Measurements from ENCODE around the gene CACNA1A. TPM values are rescaled to one million over a fixed set of nuclear protein-coding genes. Genes with fewer than 3 reads are reported as not detected.
"Not testable (repeated sequence)": the region's sequence is repeated elsewhere in the genome, so short reads cannot be mapped to it uniquely, and the experiment has no call there.

Gene CACNA1A
- total RNA-seq, 2 experiments from 2014 or later, result 0.25 to 0.35 TPM

- Mint-ChIP-seq H3K27me3 (no peaks in the 10 kb centered on the region), H3K4me3 (no peak overlapping the region), H3K36me3 (ENCODE audit: low read depth) (no peaks in the 10 kb centered on the region), H3K9me3 (ENCODE audit: low read depth) (no peaks in the 10 kb centered on the region), H3K4me1 (peaks cover 20% of the 10 kb centered on the region), H3K27ac (no peak overlapping the region)
- intact Hi-C loops (cut with DNase I, micrococcal nuclease), result no loop called here
- DNase-seq, result no peak
- ChIA-PET POLR2A (no interaction called here), CTCF (interaction anchor here (1.6 kb wide), 1 partner anchor 44 kb away, joined by 5 read pairs; no protein-coding TSS in a partner anchor)
- no peak for ATAC-seq
Observed at GRCh38 chr19:13198634-13199033, 307.6 kb downstream of the CACNA1A start.

DNA sequence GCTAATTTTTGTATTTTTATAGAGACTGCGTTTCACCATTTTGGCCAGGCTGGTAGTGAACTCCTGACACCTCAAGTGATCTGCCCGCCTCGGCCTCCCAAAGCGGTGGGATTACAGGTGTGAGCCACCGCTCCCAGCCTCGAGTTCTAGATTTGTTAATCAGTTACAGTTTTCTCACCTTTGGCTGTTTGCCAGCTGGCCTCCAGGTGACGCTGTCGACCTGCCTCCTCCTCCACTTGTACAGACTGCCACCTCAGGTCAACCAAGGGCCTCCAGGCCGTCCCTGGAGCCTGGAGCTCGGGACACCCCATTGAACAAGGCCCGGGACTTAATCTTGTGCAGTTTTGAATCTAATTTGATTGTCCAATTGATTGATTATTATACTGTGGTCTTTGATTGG, 310.6 kb downstream of the CACNA1A start:
- ATAC-seq, result no peak
- POLR2A ChIA-PET, result no interaction called here
- peaks cover 34% of the 10 kb centered on the region for H3K4me1 Mint-ChIP-seq
- peak; percentile 74 for DNase-seq
- H3K27me3 Mint-ChIP-seq, result no peaks in the 10 kb centered on the region
- H3K27ac Mint-ChIP-seq, result no peak overlapping the region
- no peak overlapping the region for H3K4me3 Mint-ChIP-seq
- H3K36me3 Mint-ChIP-seq (ENCODE audit: low read depth), result no peaks in the 10 kb centered on the region
- intact Hi-C loops (cut with DNase I, micrococcal nuclease), result loop anchor here in 1 of 2 experiments (1.0 to 2.0 kb wide), 2 partner anchors 41 to 236 kb away; no protein-coding TSS in a partner anchor
- CTCF ChIA-PET, result interaction anchor here (0.5 to 3.3 kb wide), 26 partner anchors 10 to 569 kb away, joined by 3 to 22 read pairs (median 5); partner anchors contain the start of gene MRI1
- no peaks in the 10 kb centered on the region for H3K9me3 Mint-ChIP-seq (ENCODE audit: low read depth)

DNA sequence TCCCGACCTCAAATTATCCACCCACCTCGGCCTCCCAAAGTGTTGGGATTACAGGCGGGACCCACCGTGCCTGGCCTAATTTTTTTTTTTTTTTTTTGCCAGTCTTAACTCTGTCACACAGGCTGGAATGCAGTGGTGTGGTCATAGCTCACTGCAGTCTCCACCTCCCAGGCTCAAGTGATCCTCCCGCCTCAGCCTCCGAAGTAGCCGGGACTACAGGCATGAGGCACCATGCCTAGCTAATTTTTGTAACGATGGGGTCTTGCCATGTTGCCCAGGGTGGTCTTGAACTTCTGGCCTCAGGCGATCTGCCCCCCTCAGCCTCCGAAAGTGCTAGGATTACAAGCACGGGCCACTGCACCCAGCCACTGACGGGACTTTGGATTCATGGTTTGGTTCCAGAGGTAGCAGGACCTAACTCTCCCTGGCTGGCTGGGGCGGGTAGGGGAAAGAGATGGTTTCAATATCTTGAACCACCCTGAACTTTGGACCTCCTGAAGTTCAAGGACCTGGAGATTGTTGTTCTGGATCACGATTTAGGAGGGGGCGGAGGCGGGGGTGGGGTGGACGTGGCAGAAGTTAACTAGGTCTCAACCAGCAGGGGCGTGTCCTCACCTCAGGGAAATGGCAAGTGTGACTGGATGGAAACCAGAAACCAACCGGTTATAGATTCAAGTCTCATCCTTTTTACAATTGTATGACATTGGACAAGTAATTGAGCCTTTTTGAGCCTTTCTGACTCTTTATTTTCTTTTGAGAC, 315.3 kb downstream of the CACNA1A start:
- DNase-seq, result peak; percentile 70
- CTCF ChIA-PET, result interaction anchor here (0.6 to 1.3 kb wide), 5 partner anchors 9 to 239 kb away, joined by 3 read pairs; no protein-coding TSS in a partner anchor
- no peaks in the 10 kb centered on the region for H3K36me3 Mint-ChIP-seq (ENCODE audit: low read depth)

GRCh38 chr19:13189600-13189999, 316.7 kb downstream of the CACNA1A start:
- intact Hi-C loops (cut with DNase I, micrococcal nuclease), result no loop called here
- ChIA-PET POLR2A (no interaction called here), CTCF (interaction anchor here (1.3 kb wide), 1 partner anchor 12 kb away, joined by 3 read pairs; no protein-coding TSS in a partner anchor)
- H3K27ac Mint-ChIP-seq, result no peak overlapping the region
- H3K27me3 Mint-ChIP-seq, result no peaks in the 10 kb centered on the region
- H3K4me3 Mint-ChIP-seq, result no peak overlapping the region
- H3K36me3 Mint-ChIP-seq (ENCODE audit: low read depth), result no peaks in the 10 kb centered on the region
- ATAC-seq, result no peak
- H3K4me1 Mint-ChIP-seq, result peaks cover 39% of the 10 kb centered on the region
- no peak for DNase-seq
- no peaks in the 10 kb centered on the region for H3K9me3 Mint-ChIP-seq (ENCODE audit: low read depth)

More for the DNA sequence above, 315.3 kb downstream of the CACNA1A start:
- intact Hi-C loops (cut with DNase I, micrococcal nuclease), result loop anchor here in 1 of 2 experiments (5.0 kb wide), 1 partner anchor 34 kb away; no protein-coding TSS in a partner anchor
- Mint-ChIP-seq H3K27ac (peak overlapping the region; percentile 63), H3K27me3 (no peaks in the 10 kb centered on the region), H3K9me3 (ENCODE audit: low read depth) (no peaks in the 10 kb centered on the region), H3K4me3 (no peak overlapping the region), H3K4me1 (peaks cover 49% of the 10 kb centered on the region)
- peak; percentile 71 for ATAC-seq
- POLR2A ChIA-PET, result no interaction called here

DNA sequence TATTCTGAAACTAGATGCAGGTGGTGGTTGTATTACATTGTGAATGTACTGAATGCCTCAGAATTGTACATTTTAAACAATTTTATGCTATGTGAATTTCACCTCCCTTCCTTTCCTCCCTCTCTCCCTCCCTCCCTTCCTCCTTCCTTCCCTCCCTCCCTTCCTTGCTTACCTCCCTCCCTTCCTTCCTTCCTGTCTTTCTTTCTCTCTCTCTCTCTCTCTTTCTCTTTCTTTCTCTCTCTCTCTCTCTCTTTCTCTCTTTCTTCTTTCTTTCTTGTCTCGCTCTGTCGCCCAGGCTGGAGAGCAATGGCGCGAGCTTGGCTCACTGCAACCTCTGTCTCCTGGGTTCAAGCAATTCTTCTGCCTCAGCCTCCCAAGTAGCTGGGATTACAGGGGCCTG, 318.9 kb downstream of the CACNA1A start:
- CTCF ChIA-PET, result interaction anchor here (0.6 kb wide), 1 partner anchor 231 kb away, joined by 3 read pairs; no protein-coding TSS in a partner anchor
- peak overlapping the region; percentile 70 for H3K27ac Mint-ChIP-seq
- H3K9me3 Mint-ChIP-seq (ENCODE audit: low read depth), result no peaks in the 10 kb centered on the region
- POLR2A ChIA-PET, result interaction anchor here (0.7 to 0.9 kb wide), 2 partner anchors 16 to 179 kb away, joined by 3 to 5 read pairs; no protein-coding TSS in a partner anchor
- H3K4me1 Mint-ChIP-seq, result peaks cover 29% of the 10 kb centered on the region
- H3K27me3 Mint-ChIP-seq, result no peaks in the 10 kb centered on the region
- DNase-seq (no peak), ATAC-seq (no peak)
- H3K36me3 Mint-ChIP-seq (ENCODE audit: low read depth), result no peaks in the 10 kb centered on the region
- no peak overlapping the region for H3K4me3 Mint-ChIP-seq
- intact Hi-C loops (cut with DNase I, micrococcal nuclease), result no loop called here

DNA sequence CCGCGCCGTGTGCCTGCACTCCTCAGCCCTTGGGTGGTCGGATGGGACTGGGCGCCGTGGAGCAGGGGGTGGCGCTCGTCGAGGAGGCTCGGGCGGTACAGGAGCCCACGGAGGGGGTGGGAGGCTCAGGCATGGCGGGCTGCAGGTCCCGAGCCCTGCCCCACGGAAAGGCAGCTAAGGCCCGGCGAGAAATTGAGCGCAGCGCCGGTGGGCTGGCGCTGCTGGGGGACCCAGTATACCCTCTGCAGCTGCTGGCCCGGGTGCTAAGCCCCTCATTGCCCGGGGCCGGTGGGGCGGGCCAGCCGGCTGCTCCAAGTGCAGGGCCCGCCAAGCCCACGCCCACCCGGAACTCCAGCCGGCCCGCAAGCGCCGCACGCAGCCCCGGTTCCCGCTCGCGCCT, 319.6 kb downstream of the CACNA1A start:
- H3K4me3 Mint-ChIP-seq; DNase-seq; H3K27ac Mint-ChIP-seq; H3K27me3 Mint-ChIP-seq; H3K36me3 Mint-ChIP-seq (ENCODE audit: low read depth); intact Hi-C loops (cut with DNase I, micrococcal nuclease); H3K9me3 Mint-ChIP-seq (ENCODE audit: low read depth); ATAC-seq; POLR2A ChIA-PET: not testable (repeated sequence)
- H3K4me1 Mint-ChIP-seq, result peaks cover 33% of the 10 kb centered on the region
- CTCF ChIA-PET, result interaction anchor here (1.6 kb wide), 2 partner anchors 8 to 17 kb away, joined by 6 to 10 read pairs; no protein-coding TSS in a partner anchor

DNA sequence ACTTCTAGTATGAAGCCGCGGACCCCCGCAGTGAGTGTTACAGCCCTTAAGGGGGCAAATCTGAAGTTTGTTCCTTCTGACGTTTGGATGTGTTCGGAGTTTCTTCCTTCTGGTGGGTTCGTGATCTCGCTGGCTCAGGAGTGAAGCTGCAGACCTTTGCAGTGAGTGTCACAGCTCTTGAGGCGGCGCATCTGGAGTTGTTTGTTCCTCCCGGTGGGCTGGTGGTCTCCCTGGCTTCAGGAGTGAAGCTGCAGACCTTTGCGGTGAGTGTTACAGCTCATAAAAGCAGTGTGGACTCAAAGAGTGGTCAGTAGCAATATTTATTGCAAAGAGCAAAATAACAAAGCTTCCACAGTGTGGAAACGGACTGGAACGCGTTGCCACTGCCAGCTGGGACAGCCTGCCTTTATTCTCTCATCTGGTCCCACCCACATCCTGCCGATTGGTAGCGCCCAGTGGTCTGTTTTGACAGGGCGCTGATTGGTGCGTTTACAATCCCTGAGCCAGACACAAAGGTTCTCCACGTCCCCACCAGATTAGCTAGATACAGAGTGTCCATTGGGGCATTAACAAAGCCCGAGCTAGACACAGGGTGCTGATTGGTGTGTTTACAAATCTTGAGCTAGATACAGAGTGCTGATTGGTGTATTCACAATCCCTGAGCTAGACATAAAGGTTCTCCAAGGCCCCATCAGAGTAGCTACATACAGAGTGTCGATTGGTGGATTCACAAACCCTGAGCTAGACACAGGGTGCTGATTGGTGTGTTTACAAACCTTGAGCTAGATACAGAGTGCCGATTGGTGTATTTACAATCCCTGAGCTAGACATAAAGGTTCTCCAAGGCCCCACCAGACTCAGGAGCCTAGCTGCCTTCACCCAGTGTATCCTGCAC, 320.3 kb downstream of the CACNA1A start:
- H3K4me1 Mint-ChIP-seq, result peaks cover 29% of the 10 kb centered on the region
- H3K4me3 Mint-ChIP-seq; H3K27me3 Mint-ChIP-seq; H3K9me3 Mint-ChIP-seq (ENCODE audit: low read depth); ATAC-seq; DNase-seq; H3K27ac Mint-ChIP-seq; H3K36me3 Mint-ChIP-seq (ENCODE audit: low read depth); intact Hi-C loops (cut with DNase I, micrococcal nuclease); POLR2A ChIA-PET: not testable (repeated sequence)
- CTCF ChIA-PET, result interaction anchor here (1.6 kb wide), 2 partner anchors 9 to 16 kb away, joined by 6 to 10 read pairs; no protein-coding TSS in a partner anchor

- DNase-seq; intact Hi-C loops (cut with DNase I, micrococcal nuclease); CTCF ChIA-PET; POLR2A ChIA-PET; H3K36me3 Mint-ChIP-seq (ENCODE audit: low read depth); H3K27me3 Mint-ChIP-seq; H3K27ac Mint-ChIP-seq; H3K4me3 Mint-ChIP-seq; ATAC-seq; H3K9me3 Mint-ChIP-seq (ENCODE audit: low read depth): not testable (repeated sequence)
- peaks cover 38% of the 10 kb centered on the region for H3K4me1 Mint-ChIP-seq
Observed at GRCh38 chr19:13184926-13185325, 321.4 kb downstream of the CACNA1A start.

DNA sequence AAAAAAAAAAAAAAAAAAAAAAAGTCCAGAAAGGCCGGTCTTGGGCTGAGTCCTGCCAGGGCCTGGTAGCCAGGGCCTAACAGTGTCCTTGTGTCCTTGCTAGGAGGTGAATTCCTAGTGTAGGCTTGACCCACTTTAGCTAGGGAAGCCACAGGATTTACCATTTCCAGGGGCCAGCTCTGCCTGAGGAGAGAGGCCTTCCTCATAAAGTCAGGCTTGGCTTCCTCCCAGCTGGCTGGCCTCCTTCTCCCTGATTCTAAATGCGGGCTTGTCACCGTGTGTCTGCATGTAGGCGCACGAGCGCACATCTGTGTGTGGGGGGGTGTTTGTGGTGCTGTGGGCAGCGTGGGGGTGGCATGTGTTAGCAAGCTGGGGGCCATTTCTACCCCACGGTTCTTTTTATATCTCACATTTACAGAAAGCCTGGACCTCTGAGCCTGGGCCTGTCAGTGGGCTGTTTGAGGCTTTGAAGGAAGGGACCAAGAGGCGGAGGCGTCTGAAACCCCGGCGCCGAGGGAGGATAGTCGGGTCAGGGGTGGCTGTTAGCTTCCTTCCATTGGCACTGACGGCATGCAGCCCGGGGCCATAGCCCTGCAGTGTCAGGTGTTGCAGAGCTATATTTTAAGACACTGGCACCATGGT, 324.4 kb downstream of the CACNA1A start:
- H3K4me1 Mint-ChIP-seq, result peaks cover 27% of the 10 kb centered on the region
- no peaks in the 10 kb centered on the region for H3K36me3 Mint-ChIP-seq (ENCODE audit: low read depth)
- intact Hi-C loops (cut with DNase I, micrococcal nuclease), result no loop called here
- ChIA-PET CTCF (interaction anchor here (0.6 to 3.1 kb wide), 17 partner anchors 8 to 1471 kb away, joined by 3 to 12 read pairs (median 3); no protein-coding TSS in a partner anchor), POLR2A (interaction anchor here (0.6 to 1.2 kb wide), 3 partner anchors 17 to 53 kb away, joined by 3 read pairs; no protein-coding TSS in a partner anchor)
- ATAC-seq, result peak; percentile 66
- peak overlapping the region; percentile 63 for H3K27ac Mint-ChIP-seq
- no peaks in the 10 kb centered on the region for H3K9me3 Mint-ChIP-seq (ENCODE audit: low read depth)
- DNase-seq, result peak; percentile 65
- no peak overlapping the region for H3K4me3 Mint-ChIP-seq
- H3K27me3 Mint-ChIP-seq, result no peaks in the 10 kb centered on the region

GRCh38 chr19:13178291-13178690, 328.0 kb downstream of the CACNA1A start:
- H3K27ac Mint-ChIP-seq; intact Hi-C loops (cut with DNase I, micrococcal nuclease); H3K4me3 Mint-ChIP-seq; H3K27me3 Mint-ChIP-seq; POLR2A ChIA-PET; H3K36me3 Mint-ChIP-seq (ENCODE audit: low read depth); ATAC-seq; DNase-seq; H3K9me3 Mint-ChIP-seq (ENCODE audit: low read depth): not testable (repeated sequence)
- peaks cover 27% of the 10 kb centered on the region for H3K4me1 Mint-ChIP-seq
- CTCF ChIA-PET, result interaction anchor here (0.9 kb wide), 1 partner anchor 12 kb away, joined by 3 read pairs; no protein-coding TSS in a partner anchor

Data from activated CD4-positive, alpha-beta T cell treated with anti-CD3 and anti-CD28 coated beads for 36 hours (primary cell).